Liver (tissue), 3 donors: ENCODE results near the gene PLCB1.

Source experiments
- FOXA2 ChIP-seq: IDR thresholded peaks from 2 replicates; pipeline ENCODE4 v1.6.1; 2016; ENCODE audit warnings: antibody characterized with exemption
- RAD21 ChIP-seq, 2 donors: IDR thresholded peaks; 2 replicates each; pipeline ENCODE4 v1.6.1; 2016; ENCODE audit warnings: antibody characterized with exemption in 2 of 2, mild to moderate bottlenecking in 2 of 2
- SP1 ChIP-seq: IDR thresholded peaks from 2 replicates; pipeline ENCODE4 v1.6.1; 2018; ENCODE audit warnings: antibody characterized with exemption, mild to moderate bottlenecking
- TAF1 ChIP-seq: conservative IDR thresholded peaks from 2 replicates; pipeline ENCODE4 v1.6.1; 2016; ENCODE audit warnings: antibody characterized with exemption, mild to moderate bottlenecking
- TF ChIP-seq, protein P1 (sequence below): fragments of 150-350 bp; IDR thresholded peaks from 2 replicates; pipeline ENCODE4 v1.5.1; 2017; ENCODE audit warnings: improper control_type of control experiment, low read depth, low read length; ENCODE audit not compliant: missing input control
- TF ChIP-seq, protein P2 (sequence below): IDR thresholded peaks from 2 replicates; pipeline ENCODE4 v1.6.1; 2016; ENCODE audit warnings: antibody characterized with exemption, mild to moderate bottlenecking
- TF ChIP-seq, protein P3 (sequence below): IDR thresholded peaks from 2 replicates; pipeline ENCODE4 v1.6.1; 2016; ENCODE audit warnings: antibody characterized with exemption
- donor health status: healthy.
- donor health status: healthy.

DNA sequence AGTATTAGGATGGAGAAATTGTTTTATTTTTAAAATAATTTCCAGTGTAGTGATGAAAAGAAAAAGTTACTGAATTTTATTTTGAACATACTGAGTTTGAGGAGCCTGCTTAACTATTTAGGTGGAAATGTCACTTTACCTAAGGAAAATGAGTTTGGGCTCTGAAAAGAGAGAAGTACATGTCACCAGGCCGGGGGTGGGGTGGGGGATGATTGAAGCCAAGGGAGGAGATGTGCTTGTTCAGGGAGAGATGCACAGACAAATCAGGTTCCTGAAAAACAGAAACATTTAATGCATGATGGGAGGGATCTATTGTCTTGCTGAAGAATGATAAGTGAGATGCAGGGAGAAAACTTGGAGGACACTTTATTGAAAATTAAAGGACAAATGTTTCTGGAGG is 71.3 kb downstream of the PLCB1 start:
- TF ChIP-seq, protein P1, sequence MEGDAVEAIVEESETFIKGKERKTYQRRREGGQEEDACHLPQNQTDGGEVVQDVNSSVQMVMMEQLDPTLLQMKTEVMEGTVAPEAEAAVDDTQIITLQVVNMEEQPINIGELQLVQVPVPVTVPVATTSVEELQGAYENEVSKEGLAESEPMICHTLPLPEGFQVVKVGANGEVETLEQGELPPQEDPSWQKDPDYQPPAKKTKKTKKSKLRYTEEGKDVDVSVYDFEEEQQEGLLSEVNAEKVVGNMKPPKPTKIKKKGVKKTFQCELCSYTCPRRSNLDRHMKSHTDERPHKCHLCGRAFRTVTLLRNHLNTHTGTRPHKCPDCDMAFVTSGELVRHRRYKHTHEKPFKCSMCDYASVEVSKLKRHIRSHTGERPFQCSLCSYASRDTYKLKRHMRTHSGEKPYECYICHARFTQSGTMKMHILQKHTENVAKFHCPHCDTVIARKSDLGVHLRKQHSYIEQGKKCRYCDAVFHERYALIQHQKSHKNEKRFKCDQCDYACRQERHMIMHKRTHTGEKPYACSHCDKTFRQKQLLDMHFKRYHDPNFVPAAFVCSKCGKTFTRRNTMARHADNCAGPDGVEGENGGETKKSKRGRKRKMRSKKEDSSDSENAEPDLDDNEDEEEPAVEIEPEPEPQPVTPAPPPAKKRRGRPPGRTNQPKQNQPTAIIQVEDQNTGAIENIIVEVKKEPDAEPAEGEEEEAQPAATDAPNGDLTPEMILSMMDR, result no peak
- TF ChIP-seq RAD21 (IDR thresholded peaks at IDR 0.05) (no peak), FOXA2 (no peak), SP1 (no peak), TAF1 (no peak)
- TF ChIP-seq, protein P2, sequence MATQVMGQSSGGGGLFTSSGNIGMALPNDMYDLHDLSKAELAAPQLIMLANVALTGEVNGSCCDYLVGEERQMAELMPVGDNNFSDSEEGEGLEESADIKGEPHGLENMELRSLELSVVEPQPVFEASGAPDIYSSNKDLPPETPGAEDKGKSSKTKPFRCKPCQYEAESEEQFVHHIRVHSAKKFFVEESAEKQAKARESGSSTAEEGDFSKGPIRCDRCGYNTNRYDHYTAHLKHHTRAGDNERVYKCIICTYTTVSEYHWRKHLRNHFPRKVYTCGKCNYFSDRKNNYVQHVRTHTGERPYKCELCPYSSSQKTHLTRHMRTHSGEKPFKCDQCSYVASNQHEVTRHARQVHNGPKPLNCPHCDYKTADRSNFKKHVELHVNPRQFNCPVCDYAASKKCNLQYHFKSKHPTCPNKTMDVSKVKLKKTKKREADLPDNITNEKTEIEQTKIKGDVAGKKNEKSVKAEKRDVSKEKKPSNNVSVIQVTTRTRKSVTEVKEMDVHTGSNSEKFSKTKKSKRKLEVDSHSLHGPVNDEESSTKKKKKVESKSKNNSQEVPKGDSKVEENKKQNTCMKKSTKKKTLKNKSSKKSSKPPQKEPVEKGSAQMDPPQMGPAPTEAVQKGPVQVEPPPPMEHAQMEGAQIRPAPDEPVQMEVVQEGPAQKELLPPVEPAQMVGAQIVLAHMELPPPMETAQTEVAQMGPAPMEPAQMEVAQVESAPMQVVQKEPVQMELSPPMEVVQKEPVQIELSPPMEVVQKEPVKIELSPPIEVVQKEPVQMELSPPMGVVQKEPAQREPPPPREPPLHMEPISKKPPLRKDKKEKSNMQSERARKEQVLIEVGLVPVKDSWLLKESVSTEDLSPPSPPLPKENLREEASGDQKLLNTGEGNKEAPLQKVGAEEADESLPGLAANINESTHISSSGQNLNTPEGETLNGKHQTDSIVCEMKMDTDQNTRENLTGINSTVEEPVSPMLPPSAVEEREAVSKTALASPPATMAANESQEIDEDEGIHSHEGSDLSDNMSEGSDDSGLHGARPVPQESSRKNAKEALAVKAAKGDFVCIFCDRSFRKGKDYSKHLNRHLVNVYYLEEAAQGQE, result no peak
- TF ChIP-seq, protein P3, sequence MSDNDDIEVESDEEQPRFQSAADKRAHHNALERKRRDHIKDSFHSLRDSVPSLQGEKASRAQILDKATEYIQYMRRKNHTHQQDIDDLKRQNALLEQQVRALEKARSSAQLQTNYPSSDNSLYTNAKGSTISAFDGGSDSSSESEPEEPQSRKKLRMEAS, result no peak
